ENCODE data around the gene PDCD1. TPM values are rescaled to one million over a fixed set of nuclear protein-coding genes. Genes with fewer than 3 reads are reported as not detected.
"Not testable (repeated sequence)": the region's sequence is repeated elsewhere in the genome, so short reads cannot be mapped to it uniquely, and the experiment has no call there.

PDCD1 gene
- total RNA-seq, 2 experiments from 2014 or later = 33.2 to 37.2 TPM

DNA sequence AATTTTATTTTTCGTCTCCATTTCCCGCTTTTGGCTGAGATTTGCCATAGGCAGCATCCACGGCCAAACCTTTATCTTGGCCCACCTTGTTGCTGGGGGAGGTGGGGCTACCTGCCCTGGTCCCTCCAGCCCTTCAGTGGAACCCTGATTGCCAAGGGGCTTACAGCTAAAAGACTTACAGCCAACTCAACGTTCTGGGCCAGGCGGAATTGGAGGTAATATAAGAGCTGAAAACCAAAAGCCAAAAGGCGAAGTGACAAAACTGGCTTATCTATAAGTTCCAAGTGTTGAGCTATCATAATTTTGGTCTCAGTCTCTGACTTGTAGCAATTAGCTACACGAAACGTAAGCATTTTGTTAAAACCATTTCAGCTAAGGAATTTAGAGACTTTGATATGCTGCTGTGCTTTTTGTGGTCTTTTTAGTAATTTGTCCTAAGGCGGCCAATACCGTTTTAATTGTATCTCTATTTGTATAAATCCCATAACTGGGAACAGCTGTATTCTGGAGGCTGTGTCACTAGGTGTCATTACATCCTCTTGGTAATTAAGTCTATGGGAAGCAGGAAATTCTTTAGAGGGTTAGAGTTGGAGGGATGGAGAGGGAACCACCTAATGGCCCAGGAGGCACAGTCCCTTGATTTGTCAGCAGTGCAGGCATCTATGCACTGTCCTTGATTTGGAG is 24.0 kb downstream of the PDCD1 start:
- CTCF ChIA-PET = interaction anchor here (0.6 to 1.6 kb wide), 6 partner anchors 11 to 49 kb away, joined by 3 to 7 read pairs (median 4); no protein-coding TSS in a partner anchor
- ATAC-seq (no peak), DNase-seq (no peak)
- Mint-ChIP-seq H3K4me1 (peaks cover 14% of the 10 kb centered on the region), H3K27ac (no peak overlapping the region), H3K4me3 (no peak overlapping the region), H3K27me3 (peaks cover 11% of the 10 kb centered on the region), H3K9me3 (ENCODE audit: low read depth) (peaks cover 4% of the 10 kb centered on the region), H3K36me3 (ENCODE audit: low read depth) (no peaks in the 10 kb centered on the region)
- intact Hi-C loops (cut with DNase I, micrococcal nuclease) = no loop called here
- POLR2A ChIA-PET = no interaction called here

DNA sequence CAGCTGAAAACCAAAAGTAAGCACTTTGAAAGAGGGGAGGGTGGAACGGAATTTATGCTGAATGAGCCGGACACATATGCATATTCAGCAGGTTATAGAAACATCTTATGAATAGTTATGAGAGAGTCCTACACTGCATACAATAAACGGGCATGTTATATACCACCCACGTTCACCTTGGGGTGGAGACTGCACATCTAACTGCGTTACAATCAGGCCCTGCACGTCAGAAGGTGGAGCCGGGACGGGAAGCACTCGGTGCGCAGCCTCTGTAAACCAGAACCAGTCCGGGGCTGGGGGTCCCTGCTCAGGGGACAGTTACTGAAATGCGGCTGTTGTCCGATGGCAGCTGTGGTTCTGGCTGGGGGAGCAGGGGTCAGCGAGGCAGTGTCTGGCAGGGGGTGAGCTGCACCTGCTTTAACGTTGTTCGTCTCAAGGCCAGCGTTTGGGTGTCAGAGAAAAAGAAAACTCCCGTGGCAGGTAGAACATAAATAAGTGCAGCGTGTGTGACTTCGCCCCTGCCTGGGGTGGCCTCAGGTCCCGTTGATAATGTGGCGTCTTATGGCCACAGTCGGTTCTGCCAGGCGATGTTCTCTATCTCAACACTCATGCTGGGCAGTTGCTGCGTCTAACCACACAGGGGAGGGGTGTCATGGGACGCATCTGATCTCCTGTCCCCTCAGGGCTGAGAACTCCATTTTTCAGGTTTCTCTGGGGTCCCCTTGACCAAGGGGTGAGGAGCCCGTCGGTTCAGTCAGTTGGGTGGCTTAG is 24.8 kb downstream of the PDCD1 start:
- H3K36me3 Mint-ChIP-seq (ENCODE audit: low read depth); H3K4me3 Mint-ChIP-seq; H3K9me3 Mint-ChIP-seq (ENCODE audit: low read depth); intact Hi-C loops (cut with DNase I, micrococcal nuclease); H3K27ac Mint-ChIP-seq; POLR2A ChIA-PET; DNase-seq; ATAC-seq: not testable (repeated sequence)
- CTCF ChIA-PET = interaction anchor here (0.6 to 1.6 kb wide), 3 partner anchors 12 to 48 kb away, joined by 3 to 4 read pairs (median 3); no protein-coding TSS in a partner anchor
- Mint-ChIP-seq H3K4me1 (peaks cover 14% of the 10 kb centered on the region), H3K27me3 (peaks cover 11% of the 10 kb centered on the region)

DNA sequence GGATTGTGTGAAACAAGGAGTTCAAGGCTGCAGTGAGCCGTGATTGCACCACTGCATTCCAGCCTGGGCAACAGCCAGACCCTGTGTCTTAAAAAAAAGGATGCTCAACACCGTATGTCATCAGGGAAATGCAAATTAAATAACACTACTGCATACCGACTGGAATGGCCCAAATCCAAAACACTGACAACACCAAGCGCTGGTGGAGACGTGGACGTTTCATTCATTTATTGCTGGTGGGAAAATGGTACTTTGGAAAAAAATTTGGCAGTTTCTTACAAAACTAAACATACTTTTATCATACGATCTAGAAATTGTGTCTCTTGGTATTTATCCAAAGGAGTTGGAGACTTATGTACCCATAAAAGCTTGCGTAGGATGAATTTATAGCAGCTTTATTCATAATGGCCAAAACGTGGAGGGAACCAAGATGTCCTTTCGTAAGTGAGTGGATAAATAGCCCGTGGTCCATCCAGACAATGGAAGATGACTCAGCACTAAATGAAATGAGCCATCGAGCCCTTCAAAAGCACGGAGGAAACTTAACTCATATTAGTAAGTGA is 25.5 kb downstream of the PDCD1 start:
- Mint-ChIP-seq H3K36me3 (ENCODE audit: low read depth) (no peaks in the 10 kb centered on the region), H3K4me3 (no peak overlapping the region), H3K9me3 (ENCODE audit: low read depth) (peaks cover 4% of the 10 kb centered on the region), H3K4me1 (peaks cover 10% of the 10 kb centered on the region), H3K27ac (no peak overlapping the region), H3K27me3 (peaks cover 11% of the 10 kb centered on the region)
- DNase-seq (no peak), ATAC-seq (no peak)
- ChIA-PET CTCF (no interaction called here), POLR2A (no interaction called here)
- intact Hi-C loops (cut with DNase I, micrococcal nuclease) = no loop called here

DNA sequence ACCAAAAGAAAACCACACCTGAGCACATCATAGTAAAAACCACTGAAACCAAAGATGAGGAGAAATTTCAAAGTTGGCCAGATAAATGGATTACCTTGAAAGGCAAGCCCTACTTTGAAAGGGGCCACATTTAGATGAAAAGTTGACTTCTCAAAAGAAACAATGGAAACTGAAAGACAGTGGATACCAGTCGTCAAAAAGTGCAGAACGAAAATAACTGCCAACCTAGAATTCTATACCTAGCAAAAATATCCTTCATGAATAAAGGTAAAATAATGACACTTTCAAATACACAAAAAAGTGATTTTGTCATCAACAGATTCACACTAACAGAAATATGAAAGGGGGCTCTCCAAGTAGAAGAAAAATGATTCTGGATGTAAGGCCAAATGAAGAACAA is 31.3 kb downstream of the PDCD1 start:
- DNase-seq (no peak), ATAC-seq (no peak)
- ChIA-PET CTCF (no interaction called here), POLR2A (no interaction called here)
- intact Hi-C loops (cut with DNase I, micrococcal nuclease) = no loop called here
- peaks cover 20% of the 10 kb centered on the region for H3K9me3 Mint-ChIP-seq (ENCODE audit: low read depth)
- no peaks in the 10 kb centered on the region for H3K36me3 Mint-ChIP-seq (ENCODE audit: low read depth)
- no peaks in the 10 kb centered on the region for H3K4me1 Mint-ChIP-seq
- H3K27me3 Mint-ChIP-seq = peaks cover 19% of the 10 kb centered on the region
- no peak overlapping the region for H3K4me3 Mint-ChIP-seq
- no peak overlapping the region for H3K27ac Mint-ChIP-seq

DNA sequence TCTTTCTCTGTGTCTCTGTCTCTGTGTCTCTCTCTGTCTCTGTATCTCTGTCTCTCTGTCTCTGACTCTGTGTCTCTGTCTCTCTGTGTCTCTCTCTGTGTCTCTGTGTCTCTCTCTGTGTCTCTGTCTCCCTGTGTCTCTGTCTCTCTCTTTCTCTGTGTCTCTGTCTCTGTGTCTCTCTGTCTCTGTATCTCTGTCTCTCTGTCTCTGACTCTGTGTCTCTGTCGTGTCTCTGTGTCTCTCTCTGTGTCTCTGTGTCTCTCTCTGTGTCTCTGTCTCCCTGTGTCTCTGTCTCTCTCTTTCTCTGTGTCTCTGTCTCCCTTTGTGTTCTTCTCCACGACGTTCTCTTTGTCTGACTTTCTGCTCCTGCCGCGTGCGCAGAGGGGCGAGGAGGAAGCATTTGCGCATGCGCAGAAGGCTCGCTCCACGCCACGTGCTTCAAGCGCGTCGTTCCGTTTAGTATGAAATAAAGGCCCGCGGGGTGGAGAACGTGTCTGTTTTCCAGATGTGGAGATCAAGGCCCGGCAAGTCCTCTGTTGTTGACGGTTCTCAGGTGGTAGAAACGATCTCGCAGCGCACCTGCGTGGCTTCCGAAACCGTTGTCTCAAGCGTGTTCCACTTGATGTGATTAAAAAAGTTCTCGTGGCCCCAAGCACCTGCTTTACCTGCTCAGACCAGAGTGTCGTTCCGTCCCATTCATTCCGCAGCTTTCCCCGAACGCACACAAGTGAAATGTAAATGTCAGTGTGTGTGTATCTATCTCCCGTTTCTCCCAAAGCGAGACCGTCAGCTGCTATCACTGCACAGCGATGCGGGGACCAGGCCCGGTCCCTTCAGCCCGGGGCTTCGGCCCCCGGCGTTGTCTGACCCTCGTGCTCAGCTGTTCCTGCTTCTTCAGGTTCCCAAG is 34.9 kb downstream of the PDCD1 start:
- DNase-seq; H3K27ac Mint-ChIP-seq; H3K4me1 Mint-ChIP-seq; CTCF ChIA-PET; ATAC-seq; POLR2A ChIA-PET; H3K4me3 Mint-ChIP-seq; H3K36me3 Mint-ChIP-seq (ENCODE audit: low read depth): not testable (repeated sequence)
- intact Hi-C loops (cut with DNase I, micrococcal nuclease) = loop anchor here in 1 of 2 experiments (1.0 kb wide), 1 partner anchor 26 kb away; no protein-coding TSS in a partner anchor
- H3K27me3 Mint-ChIP-seq = peaks cover 16% of the 10 kb centered on the region
- H3K9me3 Mint-ChIP-seq (ENCODE audit: low read depth) = peaks cover 20% of the 10 kb centered on the region

DNA sequence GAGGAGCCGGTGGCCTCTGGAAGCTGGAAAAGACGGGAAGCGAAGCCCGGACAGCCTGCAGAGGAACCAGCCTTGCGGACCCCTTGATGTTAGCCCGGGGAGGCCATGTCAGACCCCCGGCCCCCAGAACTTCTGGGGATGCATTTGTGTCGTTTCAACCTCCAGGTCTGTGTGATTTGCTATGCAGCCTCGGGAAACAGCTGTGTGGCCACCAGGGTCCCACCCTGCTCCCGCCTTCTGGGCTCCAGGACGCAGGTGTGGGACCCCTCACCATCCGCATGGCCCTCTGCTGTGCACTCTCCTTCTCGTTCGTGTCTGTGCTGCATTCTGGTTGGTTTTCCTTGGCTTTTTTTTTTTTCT is 36.5 kb downstream of the PDCD1 start:
- CTCF ChIA-PET = interaction anchor here (0.6 kb wide), 1 partner anchor 14 kb away, joined by 3 read pairs; no protein-coding TSS in a partner anchor
- Mint-ChIP-seq H3K4me1 (peaks cover 4% of the 10 kb centered on the region), H3K4me3 (no peak overlapping the region), H3K27me3 (peaks cover 16% of the 10 kb centered on the region), H3K27ac (no peak overlapping the region), H3K9me3 (ENCODE audit: low read depth) (peaks cover 16% of the 10 kb centered on the region), H3K36me3 (ENCODE audit: low read depth) (no peaks in the 10 kb centered on the region)
- POLR2A ChIA-PET = interaction anchor here (0.6 to 1.0 kb wide), 2 partner anchors 45 to 46 kb away, joined by 3 read pairs; no protein-coding TSS in a partner anchor
- intact Hi-C loops (cut with DNase I, micrococcal nuclease) = no loop called here
- DNase-seq (no peak), ATAC-seq (no peak)

DNA sequence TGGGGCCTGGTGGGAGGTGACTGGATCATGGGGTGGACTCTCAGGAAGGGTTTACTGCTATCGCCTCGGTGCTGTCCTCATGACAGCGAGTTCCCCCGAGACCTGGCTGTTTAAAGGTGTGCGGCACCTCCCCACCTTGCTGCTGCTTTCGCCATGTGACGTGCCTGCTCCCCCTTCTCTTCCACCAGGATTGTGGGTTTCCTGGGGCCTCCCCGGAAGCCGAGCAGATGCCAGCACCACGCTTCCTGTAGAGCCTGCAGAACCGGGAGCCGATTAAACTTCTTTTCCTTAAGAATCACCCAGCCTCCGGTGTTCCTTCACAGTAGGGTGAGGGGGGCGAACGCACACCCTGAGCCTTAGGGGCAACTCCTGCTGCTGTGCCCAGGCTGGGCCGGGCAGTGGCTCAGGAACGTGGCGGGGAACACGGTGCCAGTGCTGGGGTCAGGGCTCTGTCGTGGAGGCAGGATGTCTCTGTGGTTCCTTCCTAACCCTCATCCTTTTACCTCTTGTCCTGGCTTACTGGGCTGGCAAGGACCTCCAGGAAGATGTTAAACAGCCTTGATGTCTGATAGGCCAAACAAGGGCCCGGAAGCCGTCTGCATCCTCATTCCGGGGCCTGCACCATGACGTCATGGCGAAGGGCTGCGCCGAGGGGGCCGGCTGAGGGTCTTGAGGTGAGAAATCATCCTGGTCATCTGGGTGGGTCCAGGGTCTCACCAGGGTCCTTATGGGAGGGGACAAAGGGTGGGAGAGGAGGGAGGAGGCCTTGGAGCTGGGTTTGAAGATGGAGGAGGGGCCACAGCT is 37.0 kb downstream of the PDCD1 start:
- POLR2A ChIA-PET = interaction anchor here (1.0 kb wide), 1 partner anchor 47 kb away, joined by 3 read pairs; no protein-coding TSS in a partner anchor
- intact Hi-C loops (cut with DNase I, micrococcal nuclease) = no loop called here
- CTCF ChIA-PET = no interaction called here

DNA sequence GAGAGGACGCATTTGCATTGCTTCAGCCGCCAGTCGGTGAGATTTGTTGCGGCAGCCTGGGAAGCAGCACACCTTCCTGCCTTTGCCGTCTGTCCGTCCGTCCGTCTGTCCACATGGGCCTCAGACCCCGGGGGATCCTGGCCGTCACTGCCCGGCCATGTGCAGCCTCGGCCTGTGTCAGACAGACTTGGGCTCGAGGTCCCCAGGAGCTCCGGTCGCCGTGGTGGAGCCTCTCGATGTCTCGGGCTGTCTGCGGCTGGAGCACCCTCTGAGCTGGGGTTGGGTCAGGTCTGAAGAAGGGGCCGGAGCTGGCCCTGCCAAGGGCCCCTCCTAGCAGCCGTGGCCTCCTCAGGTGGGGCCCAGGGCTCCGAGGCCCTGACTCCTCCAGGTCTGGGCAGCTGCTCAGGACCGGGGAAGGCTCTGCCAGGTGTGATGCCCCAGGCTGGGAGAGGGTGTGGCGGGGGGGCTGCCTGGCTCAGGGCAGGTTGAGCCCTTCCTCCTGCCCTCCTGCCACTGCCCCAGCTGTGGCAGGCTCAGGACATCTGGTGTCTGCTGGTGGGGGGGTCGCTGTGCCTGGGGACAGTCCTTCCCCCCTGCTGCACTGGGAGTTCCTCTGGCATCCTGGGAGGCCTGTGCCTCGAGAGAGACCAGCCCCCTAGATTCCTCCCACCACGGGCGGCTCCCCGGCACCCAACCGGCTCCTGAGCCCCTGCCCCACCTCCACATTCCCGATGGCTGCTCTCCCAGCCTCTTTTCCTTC is 37.9 kb downstream of the PDCD1 start:
- no peak for ATAC-seq
- CTCF ChIA-PET = no interaction called here
- intact Hi-C loops (cut with DNase I, micrococcal nuclease) = no loop called here
- Mint-ChIP-seq H3K4me3 (no peak overlapping the region), H3K27me3 (peaks cover 13% of the 10 kb centered on the region), H3K4me1 (peaks cover 5% of the 10 kb centered on the region), H3K27ac (no peak overlapping the region), H3K36me3 (ENCODE audit: low read depth) (no peaks in the 10 kb centered on the region), H3K9me3 (ENCODE audit: low read depth) (peaks cover 5% of the 10 kb centered on the region)
- no peak for DNase-seq
- POLR2A ChIA-PET = no interaction called here

More for the DNA sequence above, 37.0 kb downstream of the PDCD1 start:
- H3K27ac Mint-ChIP-seq = no peak overlapping the region
- DNase-seq (no peak), ATAC-seq (no peak)
- no peak overlapping the region for H3K4me3 Mint-ChIP-seq
- peaks cover 10% of the 10 kb centered on the region for H3K9me3 Mint-ChIP-seq (ENCODE audit: low read depth)
- H3K36me3 Mint-ChIP-seq (ENCODE audit: low read depth) = no peaks in the 10 kb centered on the region
- H3K4me1 Mint-ChIP-seq = peaks cover 5% of the 10 kb centered on the region
- peaks cover 16% of the 10 kb centered on the region for H3K27me3 Mint-ChIP-seq

DNA sequence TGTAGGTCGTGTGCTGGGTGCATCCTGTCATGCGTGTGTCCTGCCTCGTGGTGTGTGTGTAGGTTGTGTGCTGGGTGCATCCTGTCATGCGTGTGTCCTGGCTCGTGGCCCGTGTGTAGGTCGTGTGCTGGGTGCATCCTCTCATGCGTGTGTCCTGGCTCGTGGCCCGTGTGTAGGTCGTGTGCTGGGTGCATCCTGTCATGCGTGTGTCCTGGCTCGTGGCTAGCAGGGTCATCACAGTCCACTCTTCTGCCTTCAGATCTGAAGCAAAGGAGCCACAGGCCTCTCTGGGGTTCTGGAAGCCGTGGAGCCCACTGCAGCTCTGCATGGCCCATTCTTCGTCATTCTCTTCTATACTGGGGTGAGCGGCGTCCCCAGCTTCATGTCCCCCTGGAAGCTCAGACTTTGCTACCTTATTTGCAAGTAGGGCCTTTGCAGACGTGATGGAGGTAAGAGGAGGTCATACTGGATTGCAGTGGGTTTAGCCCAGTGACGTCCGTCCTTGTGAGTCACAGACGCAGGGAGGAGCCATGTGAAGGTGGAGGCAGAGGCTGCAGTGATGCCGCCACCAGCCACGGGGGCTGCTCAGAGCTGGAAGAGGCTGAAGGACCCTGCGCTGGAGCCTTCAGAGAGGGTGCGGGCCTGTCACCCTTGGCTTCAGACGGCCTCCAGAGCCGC is 38.6 kb downstream of the PDCD1 start:
- H3K27me3 Mint-ChIP-seq; DNase-seq; H3K4me3 Mint-ChIP-seq; POLR2A ChIA-PET; H3K27ac Mint-ChIP-seq; H3K9me3 Mint-ChIP-seq (ENCODE audit: low read depth); H3K36me3 Mint-ChIP-seq (ENCODE audit: low read depth); ATAC-seq; H3K4me1 Mint-ChIP-seq; intact Hi-C loops (cut with DNase I, micrococcal nuclease): not testable (repeated sequence)
- CTCF ChIA-PET = interaction anchor here (0.6 kb wide), 1 partner anchor 225 kb away, joined by 5 read pairs; no protein-coding TSS in a partner anchor

DNA sequence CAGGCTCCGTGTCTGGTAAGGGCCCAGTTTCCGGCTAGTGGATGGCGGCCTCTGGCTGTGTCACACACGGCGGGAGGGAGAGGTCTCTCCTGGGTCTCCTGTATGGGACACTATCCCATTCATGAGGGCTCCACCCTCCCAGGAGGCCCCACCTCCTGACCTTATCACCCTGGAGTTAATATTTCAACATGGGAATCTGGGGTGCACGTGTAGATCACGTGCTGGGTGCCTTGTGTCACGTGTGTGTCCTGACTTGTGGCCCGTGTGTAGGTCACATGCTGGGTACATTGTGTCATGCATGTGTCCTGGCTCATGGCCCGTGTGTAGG is 39.8 kb downstream of the PDCD1 start:
- H3K4me3 Mint-ChIP-seq = no peak overlapping the region
- intact Hi-C loops (cut with DNase I, micrococcal nuclease) = no loop called here
- peaks cover 5% of the 10 kb centered on the region for H3K4me1 Mint-ChIP-seq
- POLR2A ChIA-PET = no interaction called here
- ATAC-seq (no peak), DNase-seq (no peak)
- no peaks in the 10 kb centered on the region for H3K36me3 Mint-ChIP-seq (ENCODE audit: low read depth)
- peaks cover 8% of the 10 kb centered on the region for H3K27me3 Mint-ChIP-seq
- H3K9me3 Mint-ChIP-seq (ENCODE audit: low read depth) = no peaks in the 10 kb centered on the region
- no peak overlapping the region for H3K27ac Mint-ChIP-seq
- CTCF ChIA-PET = no interaction called here
